ENCODE measurements around the gene HDHD3. TPM values are rescaled to one million over a fixed set of nuclear protein-coding genes. Genes with fewer than 3 reads are reported as not detected.

HDHD3 gene
- total RNA-seq, 1 experiment from 2014 or later: 78.1 TPM

- no peak for DNase-seq (ENCODE audit: low spot score)
These were observed 48.6 kb downstream of the HDHD3 start for GRCh38 chr9:113328045-113328782.

- DNase-seq (ENCODE audit: low spot score): no peak
These were observed 50.6 kb downstream of the HDHD3 start for GRCh38 chr9:113326230-113326629.

Other genes starting within 250 kb of the HDHD3 start
- gene SLC31A2, start 226.0 kb downstream of the HDHD3 start, total RNA-seq (2014; rRNA removed; shearing (Covaris generic)): 1.8 and 3.4 TPM in 2 replicates
- gene FKBP15, start 155.7 kb downstream of the HDHD3 start, total RNA-seq (2014; rRNA removed; shearing (Covaris generic)): 14.7 and 16.0 TPM in 2 replicates
- gene SLC31A1, start 155.4 kb downstream of the HDHD3 start, total RNA-seq (2014; rRNA removed; shearing (Covaris generic)): 13.4 TPM in 2 replicates
- gene CDC26, start 101.4 kb downstream of the HDHD3 start, total RNA-seq (2014; rRNA removed; shearing (Covaris generic)): 20.2 and 22.6 TPM in 2 replicates
- gene PRPF4, start 101.3 kb downstream of the HDHD3 start, total RNA-seq (2014; rRNA removed; shearing (Covaris generic)): 21.3 and 21.8 TPM in 2 replicates
- 6.1 and 7.1 TPM in 2 replicates for gene RNF183, start 73.6 kb downstream of the HDHD3 start, total RNA-seq (2014; rRNA removed; shearing (Covaris generic))
- gene WDR31, start 36.7 kb downstream of the HDHD3 start, total RNA-seq (2014; rRNA removed; shearing (Covaris generic)): 0.37 and 0.74 TPM in 2 replicates
- gene BSPRY, start 27.4 kb downstream of the HDHD3 start, total RNA-seq (2014; rRNA removed; shearing (Covaris generic)): 31.5 and 34.1 TPM in 2 replicates
- 16.0 and 20.8 TPM in 2 replicates for gene ALAD, start 24.3 kb upstream of the HDHD3 start, total RNA-seq (2014; rRNA removed; shearing (Covaris generic))
- 83.0 and 84.4 TPM in 2 replicates for gene POLE3, start 33.7 kb upstream of the HDHD3 start, total RNA-seq (2014; rRNA removed; shearing (Covaris generic))
- gene C9orf43, start 33.8 kb upstream of the HDHD3 start, total RNA-seq (2014; rRNA removed; shearing (Covaris generic)): 0.92 and 1.1 TPM in 2 replicates
- 71.2 and 76.8 TPM in 2 replicates for gene RGS3, start 86.7 kb upstream of the HDHD3 start, total RNA-seq (2014; rRNA removed; shearing (Covaris generic))

Data from HT-29 (cell line).